Gastrocnemius medialis (tissue), 4 donors: ENCODE data around the gene RACGAP1.

Experiments used
- CTCF ChIP-seq, 5 experiments: fragments of 450-650 bp in 3 of 5; fragments of 200-600 bp in 2 of 5; sonication (generic) in 2 of 5; IDR thresholded peaks in 4 of 5; conservative IDR thresholded peaks in 1 of 5; 1 replicate in 4 of 5; 2 replicates in 1 of 5; pipeline ENCODE4 v1.5.1; 2016 to 2019; ENCODE audit warnings: antibody characterized with exemption in 5 of 5, mild to moderate bottlenecking in 3 of 5, moderate library complexity in 3 of 5
- POLR2A ChIP-seq, 2 donors: fragments of 450-650 bp; IDR thresholded peaks; one replicate each; pipeline ENCODE4 v1.6.1; 2017; ENCODE audit warnings: antibody characterized with exemption in 2 of 2, mild to moderate bottlenecking in 2 of 2, moderate library complexity in 2 of 2

GRCh38 chr12:50041062-50041860, 16.0 kb upstream of the RACGAP1 start:
- TF ChIP-seq CTCF (IDR thresholded peaks at IDR 0.05 in 4 of 5, conservative IDR thresholded peaks at IDR 0.05 in 1 of 5) (no peak), POLR2A (IDR thresholded peaks at IDR 0.05) (no peak)
